Thymus (tissue), 11 donors: Measurements from ENCODE around the gene KRTAP13-4. TPM values are rescaled to one million over a fixed set of nuclear protein-coding genes. Genes with fewer than 3 reads are reported as not detected.

Experiments
- DNase-seq, 9 donors: peaks; one replicate each; pipeline ENCODE4 v3.0.0-alpha.2; 2013; ENCODE audit warnings: low spot score in 9 of 9, low read depth in 6 of 9, missing footprints in 1 of 9
- H3K27ac ChIP-seq, 2 donors: one replicate each; pipeline ENCODE4 v1.5.1; 2013; ENCODE audit warnings: control low read depth in 1 of 2, low read depth in 1 of 2, low read length in 1 of 2, mild to moderate bottlenecking in 1 of 2, moderate library complexity in 1 of 2
- H3K27me3 ChIP-seq, 2 donors: one replicate each; pipeline ENCODE4 v1.5.1; 2013; ENCODE audit warnings: low read length in 1 of 2; ENCODE audit not compliant: control insufficient read depth in 2 of 2, insufficient read depth in 1 of 2
- H3K36me3 ChIP-seq, 2 donors: one replicate each; pipeline ENCODE4 v1.5.1; 2013; ENCODE audit warnings: low read length in 1 of 2, mild to moderate bottlenecking in 1 of 2, moderate library complexity in 1 of 2; ENCODE audit not compliant: control insufficient read depth in 2 of 2, insufficient read depth in 2 of 2
- H3K4me1 ChIP-seq, 2 donors: one replicate each; pipeline ENCODE4 v1.5.1; 2013; ENCODE audit warnings: low read length in 2 of 2; ENCODE audit not compliant: control insufficient read depth in 2 of 2, insufficient read depth in 2 of 2
- H3K4me3 ChIP-seq, 2 donors: one replicate each; pipeline ENCODE4 v1.5.1; 2013; ENCODE audit warnings: low read length in 2 of 2, control low read depth in 1 of 2, mild to moderate bottlenecking in 1 of 2
- H3K9me3 ChIP-seq, 2 donors: one replicate each; pipeline ENCODE4 v1.5.1; 2013; ENCODE audit warnings: low read length in 1 of 2, mild to moderate bottlenecking in 1 of 2; ENCODE audit not compliant: control insufficient read depth in 2 of 2, insufficient read depth in 1 of 2
- WGBS: extraction: QIAGEN DNeasy Blood & Tissue Kit; methylation state at CpG from one replicate; pipeline ENCODE4 v1.1.7; 2013; 5-methylcytosine and 5-hydroxymethylcytosine counted together
- polyA plus RNA-seq: library from polyadenylated mRNA; stranded (reverse); fragments of 200-250 nt; gene quantifications from one replicate; pipeline ENCODE4 v1.2.3, GENCODE V29; 2013
- total RNA-seq: library from RNA; stranded (reverse); fragments of 120-200 nt; gene quantifications from one replicate; pipeline ENCODE4 v1.2.4, GENCODE V29; 2013
- donor health status: healthy.

Gene KRTAP13-4
- total and polyA plus RNA-seq, 2 donors, result 0.05 to 0.34 TPM

DNA sequence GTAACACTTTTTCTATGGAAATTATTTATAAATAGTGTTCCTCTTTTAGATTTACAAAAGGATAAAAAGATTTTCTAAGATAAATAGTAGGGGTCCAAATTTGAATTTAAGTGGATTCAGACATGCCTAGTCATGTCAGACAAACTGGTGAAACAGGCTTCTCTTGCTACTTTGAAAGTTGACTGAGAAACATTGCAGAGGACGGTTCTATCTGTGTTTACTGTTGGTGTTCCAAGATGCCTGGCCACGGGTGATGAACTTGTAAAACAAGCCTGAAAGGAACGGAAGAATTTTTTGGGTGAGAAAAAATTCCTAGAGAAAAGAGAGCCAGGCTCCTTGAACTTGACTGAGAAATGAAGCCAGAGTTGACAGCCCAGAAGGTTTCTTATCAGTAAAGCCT is 48.0 kb downstream of the KRTAP13-4 start:
- Histone ChIP-seq H3K36me3 (no peaks in the 10 kb centered on the region), H3K9me3 (no peaks in the 10 kb centered on the region), H3K4me1 (no peaks in the 10 kb centered on the region), H3K27me3 (no peaks in the 10 kb centered on the region), H3K4me3 (no peak overlapping the region), H3K27ac (no peak overlapping the region)
- DNase-seq, result peak in 1 of 9 donors; percentile 6
- WGBS, result 87% methylated on average over 3 of the region's 3 CpGs

DNA sequence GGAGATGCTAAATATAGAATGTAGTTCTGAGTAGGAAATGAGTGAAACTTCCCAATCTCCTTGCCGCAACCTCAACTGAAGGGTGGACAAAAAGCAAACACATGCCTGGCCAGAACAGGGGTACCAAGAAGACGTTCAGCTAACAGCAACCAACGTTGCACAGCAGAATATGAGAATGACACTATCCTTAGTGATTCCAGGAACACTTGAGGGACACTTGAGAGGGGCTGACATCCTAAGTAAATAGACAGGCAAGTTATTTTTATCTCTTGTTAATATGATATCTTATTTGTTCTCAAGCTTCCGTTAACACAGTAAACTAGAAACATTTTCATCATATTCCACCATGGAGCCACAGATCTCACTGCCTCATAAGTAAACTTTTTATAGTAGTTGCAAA is 49.2 kb downstream of the KRTAP13-4 start:
- H3K27me3 ChIP-seq, result no peaks in the 10 kb centered on the region
- H3K36me3 ChIP-seq, result no peaks in the 10 kb centered on the region
- no peaks in the 10 kb centered on the region for H3K4me1 ChIP-seq
- no peak overlapping the region for H3K4me3 ChIP-seq
- no peaks in the 10 kb centered on the region for H3K9me3 ChIP-seq
- WGBS, result 63% methylated on average over 4 of the region's 4 CpGs
- no peak for DNase-seq
- H3K27ac ChIP-seq, result no peak overlapping the region

- H3K4me3 ChIP-seq, result no peak within 1 kb of the TSS
- no peaks in the 10 kb centered on the region for H3K9me3 ChIP-seq
- H3K4me1 ChIP-seq, result no peaks in the 10 kb centered on the region
- WGBS, result 94% methylated on average over 7 of the region's 7 CpGs
- no peak within 1 kb of the TSS for H3K27ac ChIP-seq
- no peaks in the 10 kb centered on the region for H3K36me3 ChIP-seq
- DNase-seq, result no peak
- H3K27me3 ChIP-seq, result no peaks in the 10 kb centered on the region
Observed at GRCh38 chr21:30480145-30480544, 50.1 kb downstream of the KRTAP13-4 start, which contains the start of gene KRTAP19-1. Gene KRTAP19-1 (minus strand): TSS chr21:30480367. CDS start chr21:30480317, 50 bp downstream.

Other genes with a start within 250 kb of the KRTAP13-4 start
- gene CLDN8, start 214.1 kb upstream of the KRTAP13-4 start, total RNA-seq, result 0.05 TPM
- 0.87 TPM for gene CLDN8, start 214.1 kb upstream of the KRTAP13-4 start, polyA plus RNA-seq
- gene KRTAP24-1, start 147.3 kb upstream of the KRTAP13-4 start, total RNA-seq, result not detected
- not detected for gene KRTAP24-1, start 147.3 kb upstream of the KRTAP13-4 start, polyA plus RNA-seq
- not detected for gene KRTAP25-1, start 140.7 kb upstream of the KRTAP13-4 start, total RNA-seq
- not detected for gene KRTAP25-1, start 140.7 kb upstream of the KRTAP13-4 start, polyA plus RNA-seq
- gene KRTAP26-1, start 109.9 kb upstream of the KRTAP13-4 start, total RNA-seq, result not detected
- 0.09 TPM for gene KRTAP26-1, start 109.9 kb upstream of the KRTAP13-4 start, polyA plus RNA-seq
- gene KRTAP27-1, start 92.5 kb upstream of the KRTAP13-4 start, total RNA-seq, result not detected
- 0.07 TPM for gene KRTAP27-1, start 92.5 kb upstream of the KRTAP13-4 start, polyA plus RNA-seq
- gene KRTAP23-1, start 81.6 kb upstream of the KRTAP13-4 start, total RNA-seq, result not detected
- gene KRTAP23-1, start 81.6 kb upstream of the KRTAP13-4 start, polyA plus RNA-seq, result not detected
- gene KRTAP13-2, start 57.9 kb upstream of the KRTAP13-4 start, total RNA-seq, result not detected
- 0.80 TPM for gene KRTAP13-2, start 57.9 kb upstream of the KRTAP13-4 start, polyA plus RNA-seq
- not detected for gene KRTAP13-1, start 34.2 kb upstream of the KRTAP13-4 start, total RNA-seq
- gene KRTAP13-1, start 34.2 kb upstream of the KRTAP13-4 start, polyA plus RNA-seq, result 0.16 TPM
- gene KRTAP13-3, start 4.3 kb upstream of the KRTAP13-4 start, total RNA-seq, result not detected
- not detected for gene KRTAP13-3, start 4.3 kb upstream of the KRTAP13-4 start, polyA plus RNA-seq
- gene KRTAP15-1, start 10.1 kb downstream of the KRTAP13-4 start, total RNA-seq, result not detected
- gene KRTAP15-1, start 10.1 kb downstream of the KRTAP13-4 start, polyA plus RNA-seq, result not detected
- gene KRTAP19-1, start 50.1 kb downstream of the KRTAP13-4 start, total RNA-seq, result not detected
- 0.14 TPM for gene KRTAP19-1, start 50.1 kb downstream of the KRTAP13-4 start, polyA plus RNA-seq
- gene KRTAP19-2, start 57.2 kb downstream of the KRTAP13-4 start, total RNA-seq, result not detected
- gene KRTAP19-2, start 57.2 kb downstream of the KRTAP13-4 start, polyA plus RNA-seq, result not detected
- not detected for gene KRTAP19-3, start 61.8 kb downstream of the KRTAP13-4 start, total RNA-seq
- 2.4 TPM for gene KRTAP19-3, start 61.8 kb downstream of the KRTAP13-4 start, polyA plus RNA-seq
- gene KRTAP19-4, start 66.9 kb downstream of the KRTAP13-4 start, total RNA-seq, result not detected
- gene KRTAP19-4, start 66.9 kb downstream of the KRTAP13-4 start, polyA plus RNA-seq, result not detected
- gene KRTAP19-5, start 71.9 kb downstream of the KRTAP13-4 start, total RNA-seq, result 0.19 TPM
- 0.91 TPM for gene KRTAP19-5, start 71.9 kb downstream of the KRTAP13-4 start, polyA plus RNA-seq
- gene KRTAP19-6, start 111.6 kb downstream of the KRTAP13-4 start, total RNA-seq, result not detected
- not detected for gene KRTAP19-6, start 111.6 kb downstream of the KRTAP13-4 start, polyA plus RNA-seq
- not detected for gene KRTAP19-7, start 131.1 kb downstream of the KRTAP13-4 start, total RNA-seq
- not detected for gene KRTAP19-7, start 131.1 kb downstream of the KRTAP13-4 start, polyA plus RNA-seq
- not detected for gene KRTAP22-2, start 160.2 kb downstream of the KRTAP13-4 start, total RNA-seq
- gene KRTAP22-2, start 160.2 kb downstream of the KRTAP13-4 start, polyA plus RNA-seq, result not detected
- gene KRTAP6-3, start 162.2 kb downstream of the KRTAP13-4 start, total RNA-seq, result not detected
- not detected for gene KRTAP6-3, start 162.2 kb downstream of the KRTAP13-4 start, polyA plus RNA-seq
- not detected for gene KRTAP6-2, start 168.7 kb downstream of the KRTAP13-4 start, total RNA-seq
- gene KRTAP6-2, start 168.7 kb downstream of the KRTAP13-4 start, polyA plus RNA-seq, result not detected
- not detected for gene KRTAP22-1, start 170.9 kb downstream of the KRTAP13-4 start, total RNA-seq
- not detected for gene KRTAP22-1, start 170.9 kb downstream of the KRTAP13-4 start, polyA plus RNA-seq
- gene KRTAP6-1, start 183.7 kb downstream of the KRTAP13-4 start, total RNA-seq, result not detected
- not detected for gene KRTAP6-1, start 183.7 kb downstream of the KRTAP13-4 start, polyA plus RNA-seq
- gene KRTAP20-1, start 186.2 kb downstream of the KRTAP13-4 start, total RNA-seq, result not detected
- gene KRTAP20-1, start 186.2 kb downstream of the KRTAP13-4 start, polyA plus RNA-seq, result not detected
- gene KRTAP20-4, start 190.4 kb downstream of the KRTAP13-4 start, total RNA-seq, result not detected
- gene KRTAP20-4, start 190.4 kb downstream of the KRTAP13-4 start, polyA plus RNA-seq, result not detected
- not detected for gene KRTAP20-2, start 205.0 kb downstream of the KRTAP13-4 start, total RNA-seq
- not detected for gene KRTAP20-2, start 205.0 kb downstream of the KRTAP13-4 start, polyA plus RNA-seq
- gene KRTAP20-3, start 212.6 kb downstream of the KRTAP13-4 start, total RNA-seq, result not detected
- gene KRTAP20-3, start 212.6 kb downstream of the KRTAP13-4 start, polyA plus RNA-seq, result not detected